ENCODE measurements around the gene BRME1. TPM values are rescaled to one million over a fixed set of nuclear protein-coding genes. Genes with fewer than 3 reads are reported as not detected.

BRME1 gene
- total and polyA plus RNA-seq, 2 of the 13 experiments (the other 11 are each of a cell fraction or from before 2014, with no cell fraction given) = 0.74 to 1.5 TPM

DNA sequence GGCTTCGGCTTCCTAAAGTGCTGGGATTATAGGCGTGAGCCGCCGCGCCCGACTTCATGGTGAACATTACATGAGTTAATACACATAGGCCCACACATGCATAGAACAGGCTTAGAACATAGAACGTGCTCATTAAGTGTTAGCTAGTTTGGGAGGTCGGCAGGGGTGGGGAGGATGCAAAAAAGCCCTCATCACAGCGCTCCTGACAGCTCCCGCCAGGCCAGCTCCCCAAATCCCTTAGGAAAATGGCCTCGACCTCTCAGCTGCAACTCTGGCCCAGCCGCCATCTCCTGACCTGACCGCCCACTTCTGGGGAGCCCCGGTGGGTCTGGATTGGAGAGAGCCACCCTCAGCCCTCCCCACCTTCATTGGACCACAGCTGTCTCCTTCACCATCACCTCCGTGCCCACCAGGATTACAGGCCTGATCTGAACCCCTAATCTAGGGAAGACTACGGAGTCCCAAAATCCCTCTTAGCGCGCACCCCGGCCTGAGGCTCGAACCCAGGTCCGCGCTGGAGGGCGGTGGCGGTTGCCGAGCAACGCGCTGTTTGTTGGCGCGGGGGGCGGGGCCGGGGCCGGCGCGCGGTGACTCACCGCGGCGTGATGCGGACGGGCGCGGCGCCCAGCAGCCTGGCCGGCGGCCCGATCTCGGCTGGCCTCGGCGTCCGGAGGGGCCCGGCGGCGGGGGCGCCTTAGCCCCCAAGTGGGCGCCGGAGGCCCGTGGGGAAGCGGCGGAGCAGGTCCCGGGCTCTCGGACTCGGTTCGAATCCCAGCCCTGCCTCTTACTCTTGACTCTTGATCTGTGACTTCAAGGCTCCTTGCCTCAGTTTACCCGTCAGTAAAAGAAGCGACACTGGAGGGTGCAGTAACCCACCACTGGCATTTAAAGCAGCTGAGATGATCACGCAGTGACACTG, 55.7 kb downstream of the BRME1 start (continued):
- TF ChIP-seq, protein P1, sequence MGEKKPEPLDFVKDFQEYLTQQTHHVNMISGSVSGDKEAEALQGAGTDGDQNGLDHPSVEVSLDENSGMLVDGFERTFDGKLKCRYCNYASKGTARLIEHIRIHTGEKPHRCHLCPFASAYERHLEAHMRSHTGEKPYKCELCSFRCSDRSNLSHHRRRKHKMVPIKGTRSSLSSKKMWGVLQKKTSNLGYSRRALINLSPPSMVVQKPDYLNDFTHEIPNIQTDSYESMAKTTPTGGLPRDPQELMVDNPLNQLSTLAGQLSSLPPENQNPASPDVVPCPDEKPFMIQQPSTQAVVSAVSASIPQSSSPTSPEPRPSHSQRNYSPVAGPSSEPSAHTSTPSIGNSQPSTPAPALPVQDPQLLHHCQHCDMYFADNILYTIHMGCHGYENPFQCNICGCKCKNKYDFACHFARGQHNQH (CRISPR knock-in tag; IDR thresholded peaks at IDR 0.05) = no peak
- TF ChIP-seq ESRRA (CRISPR knock-in tag; IDR thresholded peaks at IDR 0.05; ENCODE audit: low read depth) = no peak
- TF ChIP-seq ZNF10 (CRISPR knock-in tag; IDR thresholded peaks at IDR 0.05; ENCODE audit: borderline replicate concordance, low read depth) = no peak
- no peak; the same call in 1 of the 2 replicates for TF ChIP-seq ZBTB43 (CRISPR knock-in tag; conservative IDR thresholded peaks at IDR 0.05)
- no peak for TF ChIP-seq MNT (IDR thresholded peaks at IDR 0.05)
- no peak for TF ChIP-seq KLF13 (CRISPR knock-in tag; IDR thresholded peaks at IDR 0.05)
- TF ChIP-seq ZNF446 (CRISPR knock-in tag; IDR thresholded peaks at IDR 0.05) = no peak
- no peak for TF ChIP-seq ZSCAN12 (CRISPR knock-in tag; IDR thresholded peaks at IDR 0.05)
- no peak for TF ChIP-seq MYNN (CRISPR knock-in tag; IDR thresholded peaks at IDR 0.05; ENCODE audit: low read depth)
- peak; percentile 24; the same call in 1 of the 2 replicates for TF ChIP-seq FOXA3 (CRISPR knock-in tag; IDR thresholded peaks at IDR 0.05)
- no peak for TF ChIP-seq ZNF234 (CRISPR knock-in tag; conservative IDR thresholded peaks at IDR 0.05)
- TF ChIP-seq HDAC6 (IDR thresholded peaks at IDR 0.05; ENCODE audit: low read depth, low read length) = no peak
- TF ChIP-seq, protein P2, sequence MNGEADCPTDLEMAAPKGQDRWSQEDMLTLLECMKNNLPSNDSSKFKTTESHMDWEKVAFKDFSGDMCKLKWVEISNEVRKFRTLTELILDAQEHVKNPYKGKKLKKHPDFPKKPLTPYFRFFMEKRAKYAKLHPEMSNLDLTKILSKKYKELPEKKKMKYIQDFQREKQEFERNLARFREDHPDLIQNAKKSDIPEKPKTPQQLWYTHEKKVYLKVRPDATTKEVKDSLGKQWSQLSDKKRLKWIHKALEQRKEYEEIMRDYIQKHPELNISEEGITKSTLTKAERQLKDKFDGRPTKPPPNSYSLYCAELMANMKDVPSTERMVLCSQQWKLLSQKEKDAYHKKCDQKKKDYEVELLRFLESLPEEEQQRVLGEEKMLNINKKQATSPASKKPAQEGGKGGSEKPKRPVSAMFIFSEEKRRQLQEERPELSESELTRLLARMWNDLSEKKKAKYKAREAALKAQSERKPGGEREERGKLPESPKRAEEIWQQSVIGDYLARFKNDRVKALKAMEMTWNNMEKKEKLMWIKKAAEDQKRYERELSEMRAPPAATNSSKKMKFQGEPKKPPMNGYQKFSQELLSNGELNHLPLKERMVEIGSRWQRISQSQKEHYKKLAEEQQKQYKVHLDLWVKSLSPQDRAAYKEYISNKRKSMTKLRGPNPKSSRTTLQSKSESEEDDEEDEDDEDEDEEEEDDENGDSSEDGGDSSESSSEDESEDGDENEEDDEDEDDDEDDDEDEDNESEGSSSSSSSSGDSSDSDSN (CRISPR knock-in tag; IDR thresholded peaks at IDR 0.05) = peak; percentile 41; the same call in 1 of the 2 replicates
- TF ChIP-seq NCOA2 (CRISPR knock-in tag; IDR thresholded peaks at IDR 0.05) = no peak
- TF ChIP-seq ZC3H4 (CRISPR knock-in tag; IDR thresholded peaks at IDR 0.05; ENCODE audit: borderline replicate concordance) = no peak
- TF ChIP-seq CAMTA2 (CRISPR knock-in tag; IDR thresholded peaks at IDR 0.05; ENCODE audit: borderline replicate concordance) = no peak
